Calu3 (cell line): ENCODE results near the gene ETFDH. TPM values are rescaled to one million over a fixed set of nuclear protein-coding genes. Genes with fewer than 3 reads are reported as not detected.
"Not testable (repeated sequence)": the region's sequence is repeated elsewhere in the genome, so short reads cannot be mapped to it uniquely, and the experiment has no call there.

ENCODE experiments used
- BruUV-seq: library from RNA; stranded (reverse); fragments of 400-500 nt; replicated peaks from 2 replicates; lab custom pipeline; 2021; lab: Mats Ljungman, UMichigan
- CTCF ChIA-PET: fragments of 300-600 bp; sonication (Branson Sonifier 250); formaldehyde crosslinking; loops from one replicate; lab custom pipeline; 2022; ENCODE audit warnings: antibody characterized with exemption; lab: Charles Lee
- DNase-seq: peaks from one replicate; pipeline ENCODE4 v3.0.0; 2022
- H3K27ac Mint-ChIP-seq: one replicate; pipeline ENCODE4 v1.8.0; 2022; ENCODE audit warnings: mixed read lengths; ENCODE audit not compliant: unreplicated experiment
- H3K27me3 Mint-ChIP-seq: one replicate; pipeline ENCODE4 v1.8.0; 2022; ENCODE audit warnings: mixed read lengths; ENCODE audit not compliant: unreplicated experiment
- H3K36me3 Mint-ChIP-seq: one replicate; pipeline ENCODE4 v1.8.0; 2022; ENCODE audit warnings: mild to moderate bottlenecking, moderate library complexity, mixed read lengths; ENCODE audit not compliant: insufficient read depth, unreplicated experiment
- H3K4me1 Mint-ChIP-seq: one replicate; pipeline ENCODE4 v1.8.0; 2022; ENCODE audit warnings: mild to moderate bottlenecking, low read depth, mixed read lengths; ENCODE audit not compliant: unreplicated experiment
- H3K4me3 Mint-ChIP-seq: one replicate; pipeline ENCODE4 v1.8.0; 2022; ENCODE audit warnings: mild to moderate bottlenecking, low read depth, moderate library complexity, mixed read lengths; ENCODE audit not compliant: unreplicated experiment
- H3K9me3 Mint-ChIP-seq: one replicate; pipeline ENCODE4 v1.8.0; 2022; ENCODE audit warnings: low read depth, mixed read lengths; ENCODE audit not compliant: unreplicated experiment
- intact Hi-C: fragments of 100-400 bp; cut with micrococcal nuclease; formaldehyde crosslinking; loops from one replicate; pipeline ENCODE4 v1.10.0; 2022; ENCODE audit not compliant: unreplicated experiment
- total RNA-seq: library from RNA; stranded (reverse); gene quantifications from 2 replicates; pipeline ENCODE4 v1.2.3, GENCODE V29; 2022
- TF ChIP-seq, protein P1 (sequence below): fragments of 200-600 bp; IDR thresholded peaks from one replicate; pipeline ENCODE4 v1.8.0; 2022; ENCODE audit warnings: antibody characterized with exemption; ENCODE audit not compliant: unreplicated experiment

The ETFDH gene
- total RNA-seq, 1 experiment from 2014 or later = 13.8 TPM

DNA sequence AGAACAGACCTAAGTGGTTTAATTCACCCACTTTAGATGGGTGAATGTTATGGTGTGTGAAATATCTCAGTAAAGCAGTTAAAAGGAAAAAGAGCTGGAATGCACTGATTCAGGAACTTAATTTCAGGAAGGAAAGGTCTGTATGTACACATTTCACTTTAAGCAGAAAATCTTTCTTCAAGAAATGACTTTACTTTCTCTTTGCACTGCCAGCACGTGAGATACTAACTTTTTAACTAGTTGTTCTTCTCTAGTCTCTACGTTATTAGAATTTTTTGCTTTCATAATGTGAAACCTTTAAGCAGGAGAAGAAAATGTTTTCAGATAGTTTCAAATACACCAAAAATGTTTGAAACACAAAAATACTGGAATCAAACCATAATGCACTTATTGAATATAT lies 19.2 kb upstream of the ETFDH start:
- no peak overlapping the region for H3K27ac Mint-ChIP-seq
- H3K36me3 Mint-ChIP-seq = no peaks in the 10 kb centered on the region
- no peaks in the 10 kb centered on the region for H3K27me3 Mint-ChIP-seq
- no peaks in the 10 kb centered on the region for H3K9me3 Mint-ChIP-seq
- H3K4me3 Mint-ChIP-seq = no peak overlapping the region
- TF ChIP-seq, protein P1, sequence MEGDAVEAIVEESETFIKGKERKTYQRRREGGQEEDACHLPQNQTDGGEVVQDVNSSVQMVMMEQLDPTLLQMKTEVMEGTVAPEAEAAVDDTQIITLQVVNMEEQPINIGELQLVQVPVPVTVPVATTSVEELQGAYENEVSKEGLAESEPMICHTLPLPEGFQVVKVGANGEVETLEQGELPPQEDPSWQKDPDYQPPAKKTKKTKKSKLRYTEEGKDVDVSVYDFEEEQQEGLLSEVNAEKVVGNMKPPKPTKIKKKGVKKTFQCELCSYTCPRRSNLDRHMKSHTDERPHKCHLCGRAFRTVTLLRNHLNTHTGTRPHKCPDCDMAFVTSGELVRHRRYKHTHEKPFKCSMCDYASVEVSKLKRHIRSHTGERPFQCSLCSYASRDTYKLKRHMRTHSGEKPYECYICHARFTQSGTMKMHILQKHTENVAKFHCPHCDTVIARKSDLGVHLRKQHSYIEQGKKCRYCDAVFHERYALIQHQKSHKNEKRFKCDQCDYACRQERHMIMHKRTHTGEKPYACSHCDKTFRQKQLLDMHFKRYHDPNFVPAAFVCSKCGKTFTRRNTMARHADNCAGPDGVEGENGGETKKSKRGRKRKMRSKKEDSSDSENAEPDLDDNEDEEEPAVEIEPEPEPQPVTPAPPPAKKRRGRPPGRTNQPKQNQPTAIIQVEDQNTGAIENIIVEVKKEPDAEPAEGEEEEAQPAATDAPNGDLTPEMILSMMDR = no peak
- DNase-seq = no peak
- H3K4me1 Mint-ChIP-seq = no peaks in the 10 kb centered on the region
- intact Hi-C loops = no loop called here
- no TSS peak for BruUV-seq
- CTCF ChIA-PET = no interaction called here

DNA sequence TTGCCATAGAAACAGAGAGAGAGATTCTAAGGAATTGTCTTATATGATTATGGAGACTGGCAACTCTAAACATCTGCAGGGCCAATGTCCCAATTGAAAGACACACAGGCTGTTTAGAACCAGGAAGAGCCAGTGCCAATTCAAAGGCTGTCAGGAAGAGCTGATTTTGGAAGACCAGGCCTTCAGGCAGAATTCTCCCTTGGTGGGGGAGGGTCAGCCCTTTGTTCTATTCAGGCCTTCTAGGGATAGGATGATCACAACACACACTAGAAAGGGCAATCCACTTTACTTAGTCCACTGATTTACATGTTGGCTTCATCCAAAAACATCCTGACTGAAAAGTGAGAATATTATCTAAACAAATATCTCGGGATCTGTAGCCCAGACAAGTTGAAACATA lies 15.7 kb upstream of the ETFDH start:
- Mint-ChIP-seq H3K4me3 (no peak overlapping the region), H3K9me3 (no peaks in the 10 kb centered on the region), H3K27me3 (peaks cover 12% of the 10 kb centered on the region), H3K4me1 (no peaks in the 10 kb centered on the region), H3K36me3 (no peaks in the 10 kb centered on the region), H3K27ac (no peak overlapping the region)
- no TSS peak for BruUV-seq
- intact Hi-C loops = no loop called here
- CTCF ChIA-PET = no interaction called here
- TF ChIP-seq, protein P1 = no peak
- DNase-seq = no peak

DNA sequence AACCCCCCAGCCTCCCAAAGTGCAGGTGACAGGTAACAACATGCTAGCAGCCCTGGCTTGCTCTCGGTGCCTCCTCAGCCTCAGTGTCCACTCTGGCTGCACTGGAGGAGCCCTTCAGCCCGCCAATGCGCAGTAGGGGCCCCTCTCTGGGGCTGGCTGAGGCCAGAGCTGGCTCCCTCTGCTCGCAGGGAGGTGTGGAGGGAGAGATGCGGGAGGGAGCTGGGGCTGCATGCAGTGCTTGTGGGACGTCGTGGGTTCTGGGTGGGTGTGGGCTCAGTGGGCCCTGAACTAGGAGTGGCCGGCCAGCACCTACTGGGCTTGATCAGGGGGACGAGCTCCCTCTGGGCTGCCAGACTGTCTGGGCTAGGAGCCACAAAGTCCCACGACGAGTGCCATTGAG lies 14.8 kb upstream of the ETFDH start:
- TF ChIP-seq, protein P1 = no peak
- no peak overlapping the region for H3K4me3 Mint-ChIP-seq
- no peaks in the 10 kb centered on the region for H3K36me3 Mint-ChIP-seq
- peaks cover 12% of the 10 kb centered on the region for H3K27me3 Mint-ChIP-seq
- no peaks in the 10 kb centered on the region for H3K4me1 Mint-ChIP-seq
- H3K27ac Mint-ChIP-seq = no peak overlapping the region
- intact Hi-C loops = no loop called here
- H3K9me3 Mint-ChIP-seq = no peaks in the 10 kb centered on the region
- CTCF ChIA-PET = no interaction called here
- no TSS peak for BruUV-seq
- DNase-seq = no peak

DNA sequence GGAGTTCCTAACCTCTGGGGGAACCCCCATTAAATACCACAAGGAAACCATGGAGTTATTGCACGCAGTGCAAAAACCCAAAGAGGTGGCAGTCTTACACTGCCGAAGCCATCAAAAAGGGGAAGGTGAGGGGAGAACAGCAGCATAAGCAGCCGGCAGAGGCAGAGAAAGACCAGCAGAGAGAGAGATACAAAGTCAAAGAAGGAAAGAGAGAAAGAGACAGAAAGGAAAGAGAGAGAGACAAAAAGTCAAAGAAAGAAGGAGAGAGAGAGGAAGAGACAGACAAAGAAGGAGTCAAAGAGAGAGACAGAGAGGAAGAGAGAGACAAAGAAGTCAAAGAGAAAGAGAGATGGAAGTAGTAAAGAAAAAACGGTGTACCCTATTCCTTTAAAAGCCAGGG lies 8.8 kb upstream of the ETFDH start:
- DNase-seq, BruUV-seq, H3K9me3 Mint-ChIP-seq, H3K27ac Mint-ChIP-seq, H3K4me1 Mint-ChIP-seq, H3K36me3 Mint-ChIP-seq, intact Hi-C loops, CTCF ChIA-PET, H3K4me3 Mint-ChIP-seq: not testable (repeated sequence)
- H3K27me3 Mint-ChIP-seq = peaks cover 12% of the 10 kb centered on the region

DNA sequence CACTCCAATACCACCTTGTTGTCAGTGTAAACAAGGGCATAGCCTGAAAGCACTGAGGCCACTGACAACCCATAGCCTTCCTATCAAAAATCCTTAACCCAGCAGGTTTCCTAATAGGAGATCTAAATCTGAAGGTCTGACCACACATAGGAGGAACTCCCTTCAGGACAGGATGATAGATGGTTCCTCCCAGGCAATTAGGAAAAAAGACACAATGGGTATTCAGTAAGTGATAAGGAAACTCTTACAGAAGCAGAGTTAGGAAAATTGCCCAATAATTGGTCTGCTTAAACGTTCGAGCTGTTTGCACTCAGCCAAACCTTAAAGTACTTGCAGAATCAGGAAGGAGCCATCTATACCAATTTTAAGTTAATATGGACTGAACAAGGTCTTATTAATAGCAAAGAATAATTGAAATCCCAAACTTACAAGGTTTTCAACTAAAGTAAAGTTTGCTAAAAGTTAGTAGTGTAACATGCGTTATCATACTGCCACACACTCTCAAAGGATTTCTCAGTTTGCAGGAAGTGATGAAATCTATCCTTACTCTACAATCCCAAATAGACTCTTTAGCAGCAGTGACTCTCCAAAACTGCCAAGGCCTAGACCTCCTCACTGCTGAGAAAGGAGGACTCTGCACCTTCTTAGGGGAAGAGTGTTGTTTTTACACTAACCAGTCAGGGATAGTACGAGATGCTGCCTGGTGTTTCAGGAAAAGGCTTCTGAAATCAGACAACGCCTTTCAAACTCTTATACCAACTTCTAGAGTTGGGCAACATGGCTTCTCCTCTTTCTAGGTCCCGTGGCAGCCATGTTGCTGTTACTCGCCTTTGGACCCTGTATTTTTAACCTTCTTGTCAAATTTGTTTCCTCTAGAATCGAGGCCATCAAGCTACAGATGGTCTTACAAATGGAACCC lies 8.1 kb upstream of the ETFDH start:
- H3K36me3 Mint-ChIP-seq, DNase-seq, H3K4me1 Mint-ChIP-seq, intact Hi-C loops, CTCF ChIA-PET, H3K27me3 Mint-ChIP-seq, H3K4me3 Mint-ChIP-seq, H3K9me3 Mint-ChIP-seq, H3K27ac Mint-ChIP-seq, BruUV-seq: not testable (repeated sequence)
